IMR-90 (cell line): ENCODE results near the gene IREB2.

Experiments used
- CEBPB ChIP-seq: IDR thresholded peaks from 2 replicates; pipeline ENCODE4 v1.6.1; 2012; ENCODE audit warnings: low read depth, low read length, improper control_type of control experiment
- CTCF ChIP-seq: conservative IDR thresholded peaks from 2 replicates; pipeline ENCODE4 v1.5.1; 2012; ENCODE audit warnings: mild to moderate bottlenecking, low read depth, low read length, improper control_type of control experiment
- POLR2A ChIP-seq: IDR thresholded peaks from 2 replicates; pipeline ENCODE4 v1.6.1; 2012; ENCODE audit warnings: mild to moderate bottlenecking, low read depth, low read length
- RAD21 ChIP-seq: IDR thresholded peaks from 2 replicates; pipeline ENCODE4 v1.6.1; 2012; ENCODE audit warnings: low read length, improper control_type of control experiment
- RCOR1 ChIP-seq: IDR thresholded peaks from 2 replicates; pipeline ENCODE4 v1.6.1; 2012; ENCODE audit warnings: mild to moderate bottlenecking, low read length, improper control_type of control experiment; ENCODE audit not compliant: insufficient replicate concordance
- USF2 ChIP-seq: fragments of 150-350 bp; IDR thresholded peaks from 2 replicates; pipeline ENCODE4 v1.6.1; 2017; ENCODE audit warnings: mild to moderate bottlenecking, antibody characterized with exemption, low read length, low read depth

- TF ChIP-seq POLR2A, result no peak
- no peak for TF ChIP-seq RCOR1
- TF ChIP-seq CTCF, result no peak
- TF ChIP-seq CEBPB, result no peak
- no peak for TF ChIP-seq USF2
- no peak for TF ChIP-seq RAD21
Measured at GRCh38 chr15:78394981-78395616, 42.9 kb upstream of the IREB2 start.
